ENCODE data around the gene ASPM.

DNA sequence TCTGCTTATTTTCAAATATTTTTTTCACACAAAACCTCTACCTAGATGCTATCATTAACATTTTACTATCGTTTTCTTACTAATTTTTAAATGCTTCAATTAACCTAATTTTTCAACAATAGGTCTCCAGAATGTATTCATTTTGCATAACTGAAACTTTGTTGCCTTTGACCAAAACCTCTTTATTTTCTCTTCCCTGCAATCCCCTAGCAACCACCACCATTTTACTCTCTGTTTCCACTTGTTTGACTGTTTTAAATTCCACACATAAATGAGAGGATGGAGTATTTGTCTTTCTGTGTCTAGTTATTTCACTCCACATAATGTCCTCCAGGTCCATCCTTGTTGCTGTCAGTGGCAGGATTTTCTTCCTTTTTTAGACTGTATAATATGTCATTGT, 69.9 kb downstream of the ASPM start:
- TF ChIP-seq ZNF565 (CRISPR knock-in tag; conservative IDR thresholded peaks at IDR 0.05; ENCODE audit: low read depth) = no peak
- no peak for TF ChIP-seq ZNF70 (CRISPR knock-in tag; IDR thresholded peaks at IDR 0.05)
- no peak for TF ChIP-seq PATZ1 (CRISPR knock-in tag; IDR thresholded peaks at IDR 0.05; ENCODE audit: borderline replicate concordance)
- no peak for TF ChIP-seq ARNTL (CRISPR knock-in tag; IDR thresholded peaks at IDR 0.05; ENCODE audit: borderline replicate concordance, low read depth)
- no peak for TF ChIP-seq BACH2 (CRISPR knock-in tag; IDR thresholded peaks at IDR 0.05; ENCODE audit: borderline replicate concordance)
- no peak for TF ChIP-seq ZFP3 (CRISPR knock-in tag; IDR thresholded peaks at IDR 0.05)
- TF ChIP-seq RARB (CRISPR knock-in tag; IDR thresholded peaks at IDR 0.05) = no peak
- no peak for TF ChIP-seq CSDC2 (CRISPR knock-in tag; IDR thresholded peaks at IDR 0.05)
- no peak for TF ChIP-seq ISL1 (CRISPR knock-in tag; IDR thresholded peaks at IDR 0.05)
- no peak for TF ChIP-seq ZNF8 (CRISPR knock-in tag; IDR thresholded peaks at IDR 0.05)
- TF ChIP-seq ZC3H10 (CRISPR knock-in tag; IDR thresholded peaks at IDR 0.05) = no peak

All from SK-N-SH treated with all-trans-retinoic acid at 6 μM for 48 hours (cell line).